Body of pancreas (tissue), 4 donors: ENCODE measurements around the gene KCNQ1OT1. TPM values are rescaled to one million over a fixed set of nuclear protein-coding genes. Genes with fewer than 3 reads are reported as not detected.

Source experiments
- ATAC-seq: fragments of 150-250 bp; one replicate; pipeline ENCODE4 v1.9.1; 2016
- DNase-seq, 4 donors: peaks; one replicate each; pipeline ENCODE4 v3.0.0-alpha.2; 2019
- H3K27ac ChIP-seq, 4 donors: fragments of 200-600 bp; sonication (generic); 1 replicate in 3 of 4; 2 replicates in 1 of 4; pipeline versions ENCODE4 v1.5.1 to v1.6.1; 2016 to 2019; ENCODE audit warnings: mild to moderate bottlenecking in 1 of 4, mixed read lengths in 1 of 4, moderate library complexity in 1 of 4
- H3K27me3 ChIP-seq, 2 donors: fragments of 200-600 bp; sonication (generic); one replicate each; pipeline ENCODE4 v1.6.0; 2016; ENCODE audit warnings: mild to moderate bottlenecking in 1 of 2
- H3K36me3 ChIP-seq, 2 donors: fragments of 200-600 bp; sonication (generic); replicated peaks in 1 of 2; 2 replicates each; pipeline ENCODE4 v1.5.1; 2016; ENCODE audit warnings: low read depth in 2 of 2; ENCODE audit not compliant: insufficient read depth in 1 of 2
- H3K4me1 ChIP-seq: fragments of 200-600 bp; sonication (generic); one replicate; pipeline ENCODE4 v1.6.0; 2016
- H3K4me3 ChIP-seq, 2 donors: fragments of 200-600 bp; sonication (generic); 1 replicate in 1 of 2; 2 replicates in 1 of 2; pipeline ENCODE4 v1.5.1; 2016 to 2019
- H3K9me3 ChIP-seq, 3 donors: fragments of 200-600 bp; sonication (generic); 1 replicate in 2 of 3; 2 replicates in 1 of 3; pipeline ENCODE4 v1.5.1; 2016
- CTCF ChIP-seq, 7 experiments: fragments of 450-650 bp in 4 of 7; fragments of 200-600 bp in 3 of 7; sonication (generic) in 3 of 7; IDR thresholded peaks; one replicate each; pipeline ENCODE4 v1.5.1; 2016 to 2019; ENCODE audit warnings: antibody characterized with exemption in 7 of 7
- POLR2A ChIP-seq, 3 donors: fragments of 450-650 bp; IDR thresholded peaks; one replicate each; pipeline ENCODE4 v1.6.1; 2016; ENCODE audit warnings: antibody characterized with exemption in 3 of 3, mild to moderate bottlenecking in 2 of 3
- WGBS, 2 donors: methylation state at CpG; one replicate each; pipeline ENCODE4 v1.1.5; 2017; 5-methylcytosine and 5-hydroxymethylcytosine counted together
- intact Hi-C: fragments of 100-400 bp; cut with DNase I; formaldehyde crosslinking; loops from one replicate; pipeline ENCODE4 v1.15.1; 2023
- total RNA-seq, 2 donors: library from RNA; depleted of rRNA; stranded (reverse); fragments of >200 nt; gene quantifications; one replicate each; pipeline ENCODE4 v1.1.0, GENCODE V29; 2016

The KCNQ1OT1 gene
- total RNA-seq, 2 donors from 2014 or later = 3.6 to 9.2 TPM

GRCh38 chr11:2672553-2673249 is 27.1 kb downstream of the KCNQ1OT1 start:
- Histone ChIP-seq H3K4me1 (peaks cover 55% of the 10 kb centered on the region), H3K9me3 (no peaks in the 10 kb centered on the region), H3K4me3 (no peak overlapping the region), H3K27me3 (no peaks in the 10 kb centered on the region), H3K36me3 (no peaks in the 10 kb centered on the region), H3K27ac (peak overlapping the region in 3 of 4 donors; percentile 61 to 81 (median 76))
- DNase-seq (peak in 2 of 4 donors; percentile 1 to 5), ATAC-seq (no peak)
- TF ChIP-seq CTCF (IDR thresholded peaks at IDR 0.05) (no peak), POLR2A (IDR thresholded peaks at IDR 0.05) (no peak)
- intact Hi-C loops = no loop called here
- WGBS, 2 donors = 93 to 98% methylated on average over 3 to 4 of the region's 4 CpGs

- ATAC-seq (no peak), DNase-seq (peak in 2 of 4 donors; percentile 0 to 4)
- H3K27me3 ChIP-seq = no peaks in the 10 kb centered on the region
- H3K27ac ChIP-seq = peak overlapping the region in 1 of 4 donors; percentile 76
- no peaks in the 10 kb centered on the region for H3K36me3 ChIP-seq
- H3K4me3 ChIP-seq = no peak overlapping the region
- H3K9me3 ChIP-seq = no peaks in the 10 kb centered on the region
- no peak for TF ChIP-seq POLR2A (IDR thresholded peaks at IDR 0.05)
- TF ChIP-seq CTCF (IDR thresholded peaks at IDR 0.05) = no peak
- intact Hi-C loops = no loop called here
- 88 to 96% methylated on average over 3 of the region's 3 CpGs for WGBS, 2 donors
- peaks cover 50% of the 10 kb centered on the region for H3K4me1 ChIP-seq
Observed at GRCh38 chr11:2671748-2672147, 28.0 kb downstream of the KCNQ1OT1 start.

GRCh38 chr11:2670541-2671100 is 29.2 kb downstream of the KCNQ1OT1 start:
- ATAC-seq = no peak
- Histone ChIP-seq H3K4me3 (no peak overlapping the region), H3K27ac (no peak overlapping the region), H3K4me1 (peaks cover 43% of the 10 kb centered on the region), H3K9me3 (no peaks in the 10 kb centered on the region), H3K27me3 (no peaks in the 10 kb centered on the region), H3K36me3 (no peaks in the 10 kb centered on the region)
- TF ChIP-seq POLR2A (IDR thresholded peaks at IDR 0.05) (no peak), CTCF (IDR thresholded peaks at IDR 0.05) (no peak)
- WGBS, 2 donors = 55 to 80% methylated on average over 1 of the region's 1 CpG
- peak in 1 of 4 donors; percentile 3 for DNase-seq
- intact Hi-C loops = no loop called here

GRCh38 chr11:2669634-2670469 is 29.9 kb downstream of the KCNQ1OT1 start:
- Histone ChIP-seq H3K9me3 (no peaks in the 10 kb centered on the region), H3K4me3 (no peak overlapping the region), H3K4me1 (peaks cover 35% of the 10 kb centered on the region), H3K36me3 (no peaks in the 10 kb centered on the region), H3K27me3 (no peaks in the 10 kb centered on the region), H3K27ac (no peak overlapping the region)
- intact Hi-C loops = no loop called here
- WGBS, 2 donors = 88 to 96% methylated on average over 8 of the region's 8 CpGs
- no peak for ATAC-seq
- peak in 1 of 4 donors; percentile 5 for DNase-seq
- no peak for TF ChIP-seq POLR2A (IDR thresholded peaks at IDR 0.05)
- no peak for TF ChIP-seq CTCF (IDR thresholded peaks at IDR 0.05)
